HG03575 (cell line): Measurements from ENCODE around the gene TJAP1.
"Not testable (repeated sequence)": the region's sequence is repeated elsewhere in the genome, so short reads cannot be mapped to it uniquely, and the experiment has no call there.

ENCODE experiments used
- ATAC-seq: cut with Tn5 transposase; IDR thresholded peaks from one replicate; pipeline ENCODE4 v1.9.1; 2021; ENCODE audit not compliant: unreplicated experiment, insufficient number of reproducible peaks, low FRiP score; ENCODE audit errors: extremely low read depth

TJAP1 gene

DNA sequence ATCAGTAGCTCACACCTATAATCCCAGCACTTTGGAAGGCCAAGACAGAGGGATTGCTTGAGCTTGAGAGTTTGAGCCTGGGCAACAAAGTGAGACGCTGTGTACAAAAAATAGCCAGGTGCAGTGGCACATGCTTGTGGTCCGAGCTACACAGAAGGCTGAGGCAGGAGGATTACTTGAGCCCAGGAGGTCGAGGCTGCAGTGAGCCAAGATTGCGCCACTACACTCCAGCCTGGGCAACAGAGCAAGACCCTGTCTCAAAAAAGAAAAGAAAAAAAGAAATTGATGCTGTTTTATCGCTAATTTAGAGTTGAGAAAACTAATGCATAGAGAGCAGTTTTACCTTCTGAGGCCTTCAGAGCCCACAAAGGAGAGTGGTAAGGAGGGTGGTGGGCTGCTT is 20.9 kb downstream of the TJAP1 start:
- not testable (repeated sequence) for ATAC-seq

DNA sequence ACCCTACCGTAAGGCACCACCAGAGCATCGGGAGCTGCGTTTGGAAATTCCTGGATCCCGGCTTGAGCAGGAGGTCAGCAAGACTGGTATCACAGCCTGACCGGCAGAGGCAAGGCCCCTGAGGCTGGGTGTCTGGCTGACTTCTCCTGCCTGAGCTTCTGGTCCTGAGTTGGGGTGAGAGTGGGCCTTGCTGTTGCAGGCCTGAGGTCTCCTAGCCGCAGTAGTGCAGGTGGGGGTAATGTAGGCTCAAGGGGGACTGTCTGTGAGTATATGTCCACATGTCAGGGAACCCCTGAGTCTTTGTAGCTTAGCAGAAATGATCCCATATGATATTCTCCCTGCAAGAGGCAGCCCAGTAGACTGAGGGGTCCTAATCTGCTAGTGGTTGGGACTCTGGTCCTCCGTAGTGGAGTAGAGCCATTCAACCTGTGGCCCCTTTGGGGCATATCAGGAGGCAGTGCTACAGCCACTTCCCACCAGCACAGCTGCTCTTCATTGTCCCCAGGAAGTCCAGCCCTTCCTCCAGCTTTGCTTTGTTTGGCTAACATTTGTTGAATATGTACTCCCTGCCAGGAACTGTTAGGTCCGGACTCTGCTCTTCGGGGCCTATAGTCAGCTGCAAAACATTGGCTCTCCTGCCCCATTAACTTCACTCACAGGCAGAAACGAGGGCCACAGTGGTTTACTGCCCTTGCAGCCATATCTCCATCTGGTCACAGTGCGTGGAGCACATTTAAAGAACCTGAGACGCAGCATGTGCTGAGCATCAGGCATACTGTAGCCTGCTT is 21.9 kb downstream of the TJAP1 start:
- no peak for ATAC-seq

- ATAC-seq = no peak
Observed at GRCh38 chr6:43500921-43501320, 23.6 kb downstream of the TJAP1 start.

DNA sequence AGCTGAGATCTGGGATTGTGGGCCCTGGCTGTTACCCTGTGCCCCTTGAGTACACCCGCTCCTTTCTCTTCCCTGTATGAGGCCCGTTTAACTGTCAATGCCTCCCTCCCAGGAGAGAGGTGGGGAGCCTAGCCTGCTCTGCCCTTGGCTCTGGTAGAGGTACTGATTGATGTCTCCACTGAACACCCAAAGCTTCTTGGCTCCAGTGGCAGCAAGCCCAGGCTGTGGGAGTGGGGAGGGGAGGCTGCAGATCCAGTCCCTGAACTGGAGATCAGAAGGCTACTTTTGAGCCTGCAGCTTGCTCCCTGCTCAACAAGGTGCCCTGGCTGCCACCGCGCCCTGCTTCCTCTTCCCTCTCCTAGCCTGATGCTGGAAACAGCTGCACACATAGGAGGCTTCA is 25.3 kb downstream of the TJAP1 start:
- no peak for ATAC-seq

DNA sequence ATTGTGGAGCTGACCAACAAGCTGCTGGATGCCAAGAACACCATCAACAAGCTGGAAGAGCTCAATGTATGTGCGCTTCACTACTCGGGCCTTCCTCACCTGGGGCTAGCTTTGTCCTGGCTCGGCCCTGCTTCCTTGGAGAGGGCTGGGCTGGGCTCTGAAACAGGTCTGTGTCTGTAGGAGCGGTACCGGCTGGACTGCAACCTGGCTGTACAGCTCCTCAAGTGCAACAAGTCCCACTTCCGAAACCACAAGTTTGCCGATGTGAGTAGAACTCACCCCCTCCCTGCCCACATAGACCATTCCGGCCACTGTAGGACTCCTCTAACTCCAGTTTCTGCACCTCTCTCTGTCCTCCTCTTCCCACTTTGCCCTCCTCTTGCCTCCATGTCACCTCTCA is 26.1 kb downstream of the TJAP1 start:
- no peak for ATAC-seq

DNA sequence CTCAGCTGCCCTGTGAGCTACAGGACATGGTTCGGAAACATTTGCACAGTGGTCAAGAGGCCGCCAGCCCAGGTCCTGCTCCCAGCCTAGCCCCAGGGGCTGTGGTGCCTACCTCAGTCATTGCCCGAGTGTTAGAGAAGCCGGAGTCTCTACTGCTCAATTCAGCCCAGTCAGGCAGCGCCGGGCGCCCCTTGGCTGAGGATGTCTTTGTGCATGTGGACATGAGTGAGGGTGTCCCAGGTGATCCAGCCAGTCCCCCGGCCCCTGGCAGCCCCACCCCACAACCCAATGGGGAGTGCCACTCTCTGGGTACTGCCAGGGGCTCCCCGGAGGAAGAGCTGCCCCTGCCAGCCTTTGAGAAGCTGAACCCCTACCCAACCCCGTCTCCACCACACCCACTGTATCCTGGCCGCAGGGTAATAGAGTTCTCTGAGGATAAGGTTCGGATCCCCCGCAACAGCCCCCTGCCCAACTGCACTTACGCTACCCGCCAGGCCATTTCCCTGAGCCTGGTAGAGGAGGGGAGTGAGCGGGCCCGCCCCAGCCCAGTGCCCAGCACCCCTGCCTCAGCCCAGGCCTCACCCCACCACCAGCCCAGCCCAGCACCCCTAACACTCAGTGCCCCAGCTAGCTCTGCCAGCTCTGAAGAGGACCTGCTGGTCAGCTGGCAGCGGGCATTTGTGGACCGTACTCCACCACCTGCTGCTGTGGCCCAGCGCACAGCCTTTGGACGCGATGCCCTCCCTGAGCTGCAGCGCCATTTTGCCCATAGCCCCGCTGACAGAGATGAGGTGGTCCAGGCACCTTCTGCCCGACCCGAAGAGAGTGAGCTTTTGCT is 27.6 kb downstream of the TJAP1 start:
- ATAC-seq = no peak

- ATAC-seq = no peak
Observed at GRCh38 chr6:43505718-43506117, 28.3 kb downstream of the TJAP1 start.

GRCh38 chr6:43506171-43506570 is 28.8 kb downstream of the TJAP1 start:
- no peak for ATAC-seq

- ATAC-seq = no peak
Observed at GRCh38 chr6:43506667-43507471, 29.5 kb downstream of the TJAP1 start.

DNA sequence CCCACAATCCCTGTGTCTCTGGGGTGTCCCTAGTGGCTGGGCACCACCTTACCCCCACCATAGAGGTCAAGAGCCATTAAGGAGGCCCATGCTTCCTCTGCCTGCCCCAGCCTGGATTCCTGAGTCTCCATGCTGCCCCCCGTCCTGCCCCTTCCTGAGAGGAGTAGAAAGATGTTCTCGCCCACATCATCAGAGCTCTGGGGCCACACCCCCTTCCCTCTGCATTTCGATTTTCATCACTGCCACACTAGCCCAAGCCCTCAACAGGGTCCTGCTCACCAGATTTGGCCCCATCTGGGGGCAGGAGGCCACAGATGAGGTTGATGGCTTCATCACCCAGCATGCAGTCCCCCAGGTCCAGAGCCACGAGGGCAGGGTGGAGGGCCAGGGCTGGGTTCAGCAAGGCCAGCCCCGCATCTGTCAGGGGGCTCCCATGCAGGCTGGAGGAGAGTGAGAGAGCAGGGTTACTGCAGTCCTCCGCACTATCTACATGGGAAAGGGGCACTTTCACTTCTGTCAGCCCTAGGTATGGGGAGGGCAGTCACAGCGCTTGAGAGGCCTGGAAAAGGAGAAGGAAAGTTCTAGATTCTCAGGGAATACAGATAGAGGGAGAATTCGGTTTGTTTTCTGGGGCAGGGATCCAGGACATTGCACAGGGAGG is 31.2 kb downstream of the TJAP1 start:
- no peak for ATAC-seq

- no peak for ATAC-seq
Observed at GRCh38 chr6:43509142-43509983, 32.0 kb downstream of the TJAP1 start.

GRCh38 chr6:43509984-43510826 is 32.8 kb downstream of the TJAP1 start, which contains the start of gene LRRC73:
Gene LRRC73 (minus strand): TSS chr6:43510346. CDS start chr6:43509785, 561 bp downstream.
- no peak for ATAC-seq

DNA sequence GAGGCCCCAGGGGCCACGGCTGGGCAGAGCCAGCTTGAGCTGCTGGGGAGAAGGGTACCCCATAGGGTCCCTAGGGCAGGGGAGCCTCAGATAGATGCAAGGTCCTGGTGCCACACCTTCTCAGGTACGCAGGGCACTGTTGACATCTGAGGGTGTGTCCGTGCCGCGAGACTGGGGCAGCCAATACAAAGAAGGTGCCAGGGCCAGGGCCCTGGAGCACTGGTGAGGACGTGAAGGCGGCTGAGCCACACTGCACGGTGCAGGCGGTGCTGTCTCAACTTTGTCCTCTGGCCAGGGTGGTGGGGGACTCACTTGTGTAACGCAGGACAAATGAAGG is 33.4 kb downstream of the TJAP1 start:
- no peak for ATAC-seq

- no peak for ATAC-seq
Observed at GRCh38 chr6:43511824-43512415, 34.5 kb downstream of the TJAP1 start.

DNA sequence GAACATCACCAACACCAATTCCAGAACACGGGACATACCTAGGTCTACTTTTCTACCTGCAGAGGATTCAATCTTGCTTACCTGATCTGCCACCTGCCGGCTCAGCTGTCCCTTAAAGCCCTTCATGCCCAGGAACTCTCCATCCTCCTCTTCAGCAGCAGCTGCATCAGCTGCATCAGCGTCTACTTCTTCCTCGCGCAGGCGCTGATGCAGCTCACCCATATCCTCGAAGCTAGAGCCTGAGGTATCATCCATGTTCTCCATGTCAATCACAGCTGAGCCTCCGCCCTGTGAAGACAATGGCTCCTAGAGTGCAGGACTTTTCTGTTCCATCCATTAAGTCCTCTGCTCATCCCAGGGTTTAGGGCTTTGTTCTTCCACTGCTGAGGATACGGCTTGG is 38.4 kb downstream of the TJAP1 start:
- no peak for ATAC-seq

- ATAC-seq = no peak
Observed at GRCh38 chr6:43516367-43516696, 39.0 kb downstream of the TJAP1 start.
